Measurements from ENCODE around the gene RND2.

The RND2 gene

GRCh38 chr17:43025290-43025657, 243 bp downstream of the RND2 start:
- ATAC-seq (ENCODE audit: insufficient read depth, low read depth) (peak; percentile 23), DNase-seq (no peak)
- Histone ChIP-seq H3K27ac (ENCODE audit: low read length) (no peak overlapping the region), H3K27me3 (ENCODE audit: insufficient read depth, low read length, poor library complexity) (peaks cover 6% of the 10 kb centered on the region), H3K4me2 (ENCODE audit: insufficient read depth, low read length) (peak overlapping the region; percentile 96), H3K79me2 (ENCODE audit: insufficient read depth, low read length) (no peaks in the 10 kb centered on the region), H3K36me3 (ENCODE audit: insufficient read depth, low read length) (no peaks in the 10 kb centered on the region), H3K9me3 (ENCODE audit: insufficient read depth, low read length, severe bottlenecking) (no peaks in the 10 kb centered on the region), H3K9ac (ENCODE audit: low read depth, low read length) (peak overlapping the region; percentile 63), H3K4me3 (ENCODE audit: low read depth in 1 of 2, low read length in 2 of 2) (peak overlapping the region in 1 of 2 experiments; percentile 51; a peak in 3 of 4 replicates), H3K4me1 (ENCODE audit: insufficient read depth, low read length) (peaks cover 33% of the 10 kb centered on the region), H4K20me1 (ENCODE audit: insufficient read depth, low read length) (no peaks in the 10 kb centered on the region), H2AFZ (ENCODE audit: low read depth, low read length) (peak overlapping the region; percentile 47)
- no peak for TF ChIP-seq CTCF (IDR thresholded peaks at IDR 0.05; ENCODE audit: borderline replicate concordance, extremely low read depth, low read length, poor library complexity, severe bottlenecking)
- no peak for TF ChIP-seq EZH2 (IDR thresholded peaks at IDR 0.05; ENCODE audit: borderline replicate concordance, low read depth, low read length, severe bottlenecking)

DNA sequence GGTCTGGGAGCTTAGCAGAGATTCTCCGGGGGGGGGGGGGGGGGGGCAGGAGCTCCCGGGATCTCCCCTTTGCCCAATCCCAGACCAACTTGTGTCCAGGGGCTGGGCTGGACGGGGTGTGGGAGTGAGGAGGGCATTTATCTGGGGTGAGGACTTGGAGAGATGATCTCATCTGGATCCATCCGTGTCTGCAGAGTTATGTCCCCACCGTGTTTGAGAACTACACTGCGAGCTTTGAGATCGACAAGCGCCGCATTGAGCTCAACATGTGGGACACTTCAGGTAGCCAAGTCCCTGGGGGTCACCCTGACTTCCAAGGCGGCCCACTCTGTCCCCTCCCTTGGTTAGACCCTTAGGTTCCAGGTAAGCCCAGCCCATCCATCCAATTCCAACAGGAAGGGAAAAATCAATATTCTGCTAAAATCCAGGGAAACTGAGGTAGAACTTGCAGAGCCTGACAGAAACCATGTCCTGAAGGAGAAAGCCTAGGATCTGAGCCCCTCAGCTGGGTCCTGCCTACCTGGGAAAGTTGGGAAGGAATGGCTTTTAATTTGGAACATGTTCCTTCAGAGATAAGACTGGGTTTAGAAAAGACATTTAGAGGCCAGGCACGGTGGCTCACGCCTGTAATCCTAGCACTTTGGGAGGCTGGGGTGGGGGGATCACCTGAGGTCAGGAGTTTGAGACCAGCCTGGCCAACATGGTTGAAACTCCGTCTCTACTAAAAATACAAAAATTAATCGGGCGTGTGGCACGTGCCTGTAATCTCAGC, 921 bp downstream of the RND2 start:
- TF ChIP-seq EZH2 (IDR thresholded peaks at IDR 0.05; ENCODE audit: borderline replicate concordance, low read depth, low read length, severe bottlenecking) = no peak
- no peak for TF ChIP-seq CTCF (IDR thresholded peaks at IDR 0.05; ENCODE audit: borderline replicate concordance, extremely low read depth, low read length, poor library complexity, severe bottlenecking)
- H3K36me3 ChIP-seq (ENCODE audit: insufficient read depth, low read length) = no peaks in the 10 kb centered on the region
- ATAC-seq (ENCODE audit: insufficient read depth, low read depth) (no peak), DNase-seq (no peak)
- H3K27me3 ChIP-seq (ENCODE audit: insufficient read depth, low read length, poor library complexity) = peaks cover 6% of the 10 kb centered on the region
- H3K27ac ChIP-seq (ENCODE audit: low read length) = no peak overlapping the region
- H3K9me3 ChIP-seq (ENCODE audit: insufficient read depth, low read length, severe bottlenecking) = no peaks in the 10 kb centered on the region
- no peaks in the 10 kb centered on the region for H3K79me2 ChIP-seq (ENCODE audit: insufficient read depth, low read length)
- H3K4me3 ChIP-seq (ENCODE audit: low read depth in 1 of 2, low read length in 2 of 2) = no peak overlapping the region; a peak in 1 of 4 replicates
- no peak overlapping the region; the same call in 1 of the 2 replicates for H2AFZ ChIP-seq (ENCODE audit: low read depth, low read length)
- peak overlapping the region; percentile 96; the same call in 1 of the 2 replicates for H3K4me2 ChIP-seq (ENCODE audit: insufficient read depth, low read length)
- H4K20me1 ChIP-seq (ENCODE audit: insufficient read depth, low read length) = no peaks in the 10 kb centered on the region
- peak overlapping the region; percentile 63; the same call in 1 of the 2 replicates for H3K9ac ChIP-seq (ENCODE audit: low read depth, low read length)
- H3K4me1 ChIP-seq (ENCODE audit: insufficient read depth, low read length) = peaks cover 30% of the 10 kb centered on the region

- Histone ChIP-seq H2AFZ (ENCODE audit: low read depth, low read length) (no peak overlapping the region), H3K36me3 (ENCODE audit: insufficient read depth, low read length) (no peaks in the 10 kb centered on the region), H3K9me3 (ENCODE audit: insufficient read depth, low read length, severe bottlenecking) (no peaks in the 10 kb centered on the region), H3K27ac (ENCODE audit: low read length) (no peak overlapping the region), H3K4me1 (ENCODE audit: insufficient read depth, low read length) (peaks cover 24% of the 10 kb centered on the region), H4K20me1 (ENCODE audit: insufficient read depth, low read length) (no peaks in the 10 kb centered on the region), H3K27me3 (ENCODE audit: insufficient read depth, low read length, poor library complexity) (peaks cover 6% of the 10 kb centered on the region), H3K79me2 (ENCODE audit: insufficient read depth, low read length) (no peaks in the 10 kb centered on the region), H3K9ac (ENCODE audit: low read depth, low read length) (no peak overlapping the region), H3K4me3 (ENCODE audit: low read depth in 1 of 2, low read length in 2 of 2) (no peak overlapping the region), H3K4me2 (ENCODE audit: insufficient read depth, low read length) (no peak overlapping the region)
- ATAC-seq (ENCODE audit: insufficient read depth, low read depth) (no peak), DNase-seq (no peak)
- TF ChIP-seq CTCF (IDR thresholded peaks at IDR 0.05; ENCODE audit: borderline replicate concordance, extremely low read depth, low read length, poor library complexity, severe bottlenecking) = no peak
- TF ChIP-seq EZH2 (IDR thresholded peaks at IDR 0.05; ENCODE audit: borderline replicate concordance, low read depth, low read length, severe bottlenecking) = no peak
Measured at GRCh38 chr17:43026595-43026994, 1.6 kb downstream of the RND2 start.

Measured in DND-41 (cell line).